Hepatocyte (in vitro differentiated cells): ENCODE measurements around the gene EFCAB6. TPM values are rescaled to one million over a fixed set of nuclear protein-coding genes. Genes with fewer than 3 reads are reported as not detected.

Source experiments
- DNase-seq: peaks from one replicate; pipeline ENCODE4 v3.0.0-alpha.2; 2016; ENCODE audit warnings: low spot score
- H2AFZ ChIP-seq: fragments of 200-600 bp; sonication (generic); 2 replicates; pipeline ENCODE4 v1.6.0; 2016; ENCODE audit warnings: antibody characterized with exemption, mild to moderate bottlenecking
- H3K27ac ChIP-seq: fragments of 200-600 bp; sonication (generic); 2 replicates; pipeline ENCODE4 v1.5.1; 2016; ENCODE audit warnings: mild to moderate bottlenecking
- H3K27me3 ChIP-seq: fragments of 200-600 bp; sonication (generic); 2 replicates; pipeline ENCODE4 v1.6.1; 2016
- H3K36me3 ChIP-seq: fragments of 200-600 bp; sonication (generic); replicated peaks from 2 replicates; pipeline ENCODE4 v1.5.1; 2016; ENCODE audit warnings: low read depth; ENCODE audit not compliant: insufficient read depth
- H3K4me1 ChIP-seq: fragments of 200-600 bp; sonication (generic); 2 replicates; pipeline ENCODE4 v1.5.1; 2016; ENCODE audit warnings: mild to moderate bottlenecking, moderate library complexity; ENCODE audit not compliant: insufficient read depth
- H3K4me2 ChIP-seq: fragments of 200-600 bp; sonication (generic); 2 replicates; pipeline ENCODE4 v1.6.0; 2016
- H3K4me3 ChIP-seq: fragments of 200-600 bp; sonication (generic); 2 replicates; pipeline ENCODE4 v1.5.1; 2016; ENCODE audit warnings: mild to moderate bottlenecking
- H3K79me2 ChIP-seq: fragments of 200-600 bp; sonication (generic); 2 replicates; pipeline ENCODE4 v1.6.0; 2017; ENCODE audit warnings: mild to moderate bottlenecking
- H3K9me2 ChIP-seq: fragments of 200-600 bp; sonication (generic); replicated peaks from 2 replicates; pipeline ENCODE4 v1.6.0; 2017; ENCODE audit warnings: mild to moderate bottlenecking; ENCODE audit not compliant: insufficient read depth
- H3K9me3 ChIP-seq: fragments of 200-600 bp; sonication (generic); 2 replicates; pipeline ENCODE4 v1.5.1; 2016; ENCODE audit warnings: low read depth, mild to moderate bottlenecking
- H4K20me1 ChIP-seq: fragments of 200-600 bp; sonication (generic); 2 replicates; pipeline ENCODE4 v1.6.0; 2016; ENCODE audit warnings: mild to moderate bottlenecking; ENCODE audit not compliant: insufficient read depth, poor library complexity, severe bottlenecking
- EZH2 ChIP-seq: fragments of 200-600 bp; sonication (generic); IDR thresholded peaks from 2 replicates; pipeline ENCODE4 v1.6.1; 2016; ENCODE audit warnings: antibody characterized with exemption, mild to moderate bottlenecking, borderline replicate concordance
- EZH2phosphoT487 ChIP-seq: fragments of 200-600 bp; sonication (generic); IDR thresholded peaks from one replicate; pipeline ENCODE4 v1.6.1; 2018; ENCODE audit warnings: antibody characterized with exemption, mild to moderate bottlenecking, low read depth, moderate library complexity; ENCODE audit not compliant: unreplicated experiment, severe bottlenecking
- WGBS: methylation state at CpG from one replicate; pipeline ENCODE4 v1.1.6; 2016; ENCODE audit warnings: low lambda C conversion rate; ENCODE audit errors: missing lambda C conversion rate; 5-methylcytosine and 5-hydroxymethylcytosine counted together
- polyA plus RNA-seq: library from polyadenylated mRNA; unstranded; fragments of >200 nt; fragmentation: Nextera tagmentation; extraction: Ambion mirVana; gene quantifications from 2 replicates; pipeline ENCODE4 v1.2.1, GENCODE V29; 2016
- total RNA-seq: library from RNA; depleted of rRNA; stranded (reverse); fragments of >200 nt; gene quantifications from 2 replicates; pipeline ENCODE4 v1.2.3, GENCODE V29; 2014
- TF ChIP-seq, protein P1 (sequence below): fragments of 200-600 bp; sonication (generic); IDR thresholded peaks from 2 replicates; pipeline ENCODE4 v1.5.1; 2016; ENCODE audit warnings: antibody characterized with exemption, mild to moderate bottlenecking; ENCODE audit not compliant: poor library complexity

The EFCAB6 gene
- total and polyA plus RNA-seq, 2 experiments from 2014 or later, result 0.59 to 2.1 TPM

DNA sequence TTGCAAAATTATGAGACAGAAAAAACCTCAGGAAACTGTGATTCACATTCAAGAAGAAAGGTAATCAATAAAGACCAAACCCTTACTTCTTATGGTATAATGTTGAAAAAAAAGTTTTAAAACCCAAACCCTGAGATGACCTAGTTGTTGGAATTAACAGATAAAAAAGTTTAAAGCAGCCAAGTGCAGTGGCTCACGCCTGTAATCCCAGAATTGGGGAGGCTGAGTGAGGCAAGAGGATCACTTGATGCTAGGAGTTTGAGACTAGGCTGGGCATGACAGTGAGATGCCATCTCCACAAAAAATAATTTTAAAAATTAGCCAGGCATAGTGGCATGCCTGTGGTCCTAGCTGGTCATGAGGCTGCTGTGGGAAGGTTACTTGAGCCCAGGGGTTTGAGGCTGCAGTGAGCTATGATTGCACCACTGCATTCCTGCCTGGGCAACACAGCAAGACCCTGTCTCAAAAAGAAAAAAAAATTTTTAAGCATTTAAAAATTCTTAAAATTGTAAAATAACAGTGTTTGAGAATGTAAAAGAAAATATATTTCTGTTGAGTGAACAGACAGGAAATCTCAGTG, 85.1 kb downstream of the EFCAB6 start:
- H2AFZ ChIP-seq, result no peak overlapping the region
- H4K20me1 ChIP-seq, result no peaks in the 10 kb centered on the region
- H3K4me2 ChIP-seq, result no peak overlapping the region
- no peak overlapping the region for H3K27ac ChIP-seq
- H3K27me3 ChIP-seq, result no peaks in the 10 kb centered on the region
- no peaks in the 10 kb centered on the region for H3K36me3 ChIP-seq
- H3K4me1 ChIP-seq, result peaks cover 8% of the 10 kb centered on the region
- no peaks in the 10 kb centered on the region for H3K9me3 ChIP-seq
- WGBS, result 85% methylated on average over 1 of the region's 1 CpG
- TF ChIP-seq, protein P1, sequence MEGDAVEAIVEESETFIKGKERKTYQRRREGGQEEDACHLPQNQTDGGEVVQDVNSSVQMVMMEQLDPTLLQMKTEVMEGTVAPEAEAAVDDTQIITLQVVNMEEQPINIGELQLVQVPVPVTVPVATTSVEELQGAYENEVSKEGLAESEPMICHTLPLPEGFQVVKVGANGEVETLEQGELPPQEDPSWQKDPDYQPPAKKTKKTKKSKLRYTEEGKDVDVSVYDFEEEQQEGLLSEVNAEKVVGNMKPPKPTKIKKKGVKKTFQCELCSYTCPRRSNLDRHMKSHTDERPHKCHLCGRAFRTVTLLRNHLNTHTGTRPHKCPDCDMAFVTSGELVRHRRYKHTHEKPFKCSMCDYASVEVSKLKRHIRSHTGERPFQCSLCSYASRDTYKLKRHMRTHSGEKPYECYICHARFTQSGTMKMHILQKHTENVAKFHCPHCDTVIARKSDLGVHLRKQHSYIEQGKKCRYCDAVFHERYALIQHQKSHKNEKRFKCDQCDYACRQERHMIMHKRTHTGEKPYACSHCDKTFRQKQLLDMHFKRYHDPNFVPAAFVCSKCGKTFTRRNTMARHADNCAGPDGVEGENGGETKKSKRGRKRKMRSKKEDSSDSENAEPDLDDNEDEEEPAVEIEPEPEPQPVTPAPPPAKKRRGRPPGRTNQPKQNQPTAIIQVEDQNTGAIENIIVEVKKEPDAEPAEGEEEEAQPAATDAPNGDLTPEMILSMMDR, result no peak
- TF ChIP-seq EZH2, result no peak
- no peak for TF ChIP-seq EZH2phosphoT487
- H3K9me2 ChIP-seq, result no peaks in the 10 kb centered on the region
- H3K4me3 ChIP-seq, result no peak overlapping the region
- DNase-seq, result no peak
- no peaks in the 10 kb centered on the region for H3K79me2 ChIP-seq

GRCh38 chr22:43726322-43726721, 85.8 kb downstream of the EFCAB6 start:
- Histone ChIP-seq H2AFZ (no peak overlapping the region), H3K27me3 (no peaks in the 10 kb centered on the region), H3K4me2 (no peak overlapping the region), H3K9me3 (no peaks in the 10 kb centered on the region), H3K9me2 (no peaks in the 10 kb centered on the region), H4K20me1 (no peaks in the 10 kb centered on the region), H3K4me3 (no peak overlapping the region), H3K79me2 (no peaks in the 10 kb centered on the region), H3K27ac (no peak overlapping the region), H3K4me1 (peaks cover 8% of the 10 kb centered on the region), H3K36me3 (no peaks in the 10 kb centered on the region)
- DNase-seq, result no peak
- TF ChIP-seq EZH2phosphoT487, result no peak
- TF ChIP-seq, protein P1, result no peak
- TF ChIP-seq EZH2, result no peak

DNA sequence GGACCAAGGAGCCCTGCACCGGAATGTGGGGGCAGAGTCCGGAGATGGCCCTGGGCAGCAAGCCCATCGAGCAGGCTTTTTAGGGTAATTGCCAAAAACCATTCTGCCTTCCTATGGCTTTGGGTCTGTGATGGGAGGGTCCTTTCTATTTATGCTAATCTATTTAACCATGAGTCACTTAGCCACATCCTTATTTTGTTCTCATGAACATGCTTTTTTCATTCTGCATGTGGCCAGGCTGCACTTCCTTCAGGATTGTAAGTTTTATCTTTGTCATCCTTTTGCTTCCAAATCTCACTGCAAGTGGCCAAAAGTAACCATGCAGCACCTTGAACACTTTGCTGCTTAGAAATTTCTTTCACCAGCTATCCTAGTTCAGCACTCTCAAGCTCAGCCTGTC, 88.3 kb downstream of the EFCAB6 start:
- TF ChIP-seq, protein P1, result no peak
- TF ChIP-seq EZH2phosphoT487 (no peak), EZH2 (no peak)
- Histone ChIP-seq H3K27me3 (no peaks in the 10 kb centered on the region), H4K20me1 (no peaks in the 10 kb centered on the region), H3K9me3 (no peaks in the 10 kb centered on the region), H3K79me2 (no peaks in the 10 kb centered on the region), H3K27ac (no peak overlapping the region), H3K9me2 (no peaks in the 10 kb centered on the region), H3K4me3 (no peak overlapping the region), H3K4me2 (no peak overlapping the region), H3K4me1 (peaks cover 8% of the 10 kb centered on the region), H3K36me3 (no peaks in the 10 kb centered on the region), H2AFZ (no peak overlapping the region)
- WGBS, result 96% methylated on average over 3 of the region's 3 CpGs
- DNase-seq, result no peak

- no peak overlapping the region for H2AFZ ChIP-seq
- H3K4me3 ChIP-seq, result no peak overlapping the region
- no peaks in the 10 kb centered on the region for H3K79me2 ChIP-seq
- WGBS, result 94% methylated on average over 5 of the region's 5 CpGs
- H3K9me2 ChIP-seq, result no peaks in the 10 kb centered on the region
- no peaks in the 10 kb centered on the region for H3K9me3 ChIP-seq
- H3K36me3 ChIP-seq, result no peaks in the 10 kb centered on the region
- no peak overlapping the region for H3K4me2 ChIP-seq
- H4K20me1 ChIP-seq, result no peaks in the 10 kb centered on the region
- TF ChIP-seq, protein P1, result no peak
- no peak for TF ChIP-seq EZH2
- no peak for TF ChIP-seq EZH2phosphoT487
- no peaks in the 10 kb centered on the region for H3K27me3 ChIP-seq
- DNase-seq, result no peak
- no peak overlapping the region for H3K27ac ChIP-seq
- H3K4me1 ChIP-seq, result peaks cover 8% of the 10 kb centered on the region
Observed at GRCh38 chr22:43722444-43722843, 89.7 kb downstream of the EFCAB6 start.
